ENCODE measurements around the gene GJA9. TPM values are rescaled to one million over a fixed set of nuclear protein-coding genes. Genes with fewer than 3 reads are reported as not detected.
A peak's percentile ranks its signal among the peaks of the same experiment; 100 is the strongest.

The GJA9 gene
- total and polyA plus RNA-seq, 4 donors = not detected

DNA sequence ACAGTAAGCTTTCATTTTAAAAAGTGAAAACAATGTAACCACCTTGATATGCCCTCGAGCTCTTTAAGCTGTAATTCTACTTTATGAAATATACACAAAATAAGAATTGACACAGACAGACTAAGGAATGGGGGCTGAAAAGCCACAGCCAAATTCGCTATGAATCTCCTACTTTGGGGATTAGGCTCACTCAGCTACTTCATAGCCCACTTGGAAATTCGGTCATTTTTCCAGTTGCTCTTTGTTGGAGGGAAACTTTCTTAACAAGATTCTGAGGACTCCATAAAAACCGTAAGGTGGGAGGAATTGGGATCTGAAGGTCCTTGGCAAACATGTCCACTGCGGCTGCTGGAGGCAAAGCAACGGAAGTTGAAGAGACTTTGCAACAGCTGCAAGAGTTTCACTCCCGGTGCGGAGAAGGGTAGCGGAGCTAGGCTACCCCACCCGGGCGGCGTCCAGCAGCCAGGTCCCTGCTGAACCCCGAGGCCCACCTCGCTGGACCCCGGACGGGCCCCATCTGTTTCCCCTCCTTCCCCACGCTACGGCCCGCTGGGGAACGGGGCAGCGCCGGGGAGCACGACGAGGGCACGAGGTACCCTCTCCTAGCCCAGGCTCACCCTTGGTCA is 8.9 kb downstream of the GJA9 start:
- Histone ChIP-seq H3K27ac (ENCODE audit: low read depth in 1 of 2, low read length in 2 of 2) (peak overlapping the region; percentile 25 to 59), H3K4me3 (ENCODE audit: low read depth in 1 of 3, low read length in 3 of 3) (peak overlapping the region; percentile 69 to 98 (median 95)), H3K27me3 (ENCODE audit: control insufficient read depth in 4 of 4, insufficient read depth in 4 of 4, low read length in 3 of 4) (no peaks in the 10 kb centered on the region), H3K4me1 (ENCODE audit: control insufficient read depth in 4 of 4, insufficient read depth in 4 of 4, low read length in 3 of 4) (peaks cover 0 to 21% (median 19%) of the 10 kb centered on the region in 4 donors), H3K9me3 (ENCODE audit: control insufficient read depth in 4 of 4, low read length in 3 of 4) (no peaks in the 10 kb centered on the region), H3K36me3 (ENCODE audit: control insufficient read depth in 4 of 4, insufficient read depth in 3 of 4, low read depth in 1 of 4, low read length in 3 of 4) (peaks cover 0 to 3% (median 0%) of the 10 kb centered on the region in 4 donors), H3K9ac (ENCODE audit: low read depth in 1 of 2, low read length in 2 of 2) (peak overlapping the region in 1 of 2 donors; percentile 74)
- whole genome bisulfite sequencing = 5% methylated on average over 25 of the region's 25 CpGs
- TF ChIP-seq FOXA1 (IDR thresholded peaks at IDR 0.05) = no peak
- TF ChIP-seq HNF4A (conservative IDR thresholded peaks at IDR 0.05) = no peak
- DNase-seq (ENCODE audit: low spot score) = peak; percentile 41

DNA sequence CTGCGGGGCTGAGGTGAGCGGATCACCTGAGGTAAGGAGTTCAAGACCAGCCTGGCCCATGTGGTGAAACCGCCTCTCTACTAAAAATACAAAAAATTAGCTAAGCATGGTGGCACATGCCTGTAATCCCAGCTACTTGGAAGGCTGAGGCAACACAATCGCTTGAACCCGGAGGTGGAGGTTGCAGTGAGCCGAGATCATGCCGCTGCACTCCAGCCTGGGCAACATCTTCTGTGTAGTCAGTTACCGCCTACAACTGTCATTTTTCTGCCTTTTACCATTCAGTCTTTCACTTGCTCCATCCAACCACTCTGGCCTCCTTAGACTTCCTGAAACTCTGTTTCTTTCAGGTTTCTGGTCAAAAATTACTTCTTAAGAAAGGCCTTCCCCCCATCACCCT is 10.4 kb downstream of the GJA9 start:
- 94% methylated on average over 8 of the region's 8 CpGs for WGBS
- no peak for DNase-seq (ENCODE audit: low spot score)
- H3K4me3 ChIP-seq (ENCODE audit: low read depth in 1 of 3, low read length in 3 of 3) = no peak overlapping the region
- no peak overlapping the region for H3K27ac ChIP-seq (ENCODE audit: low read depth in 1 of 2, low read length in 2 of 2)
- no peak overlapping the region for H3K9ac ChIP-seq (ENCODE audit: low read depth in 1 of 2, low read length in 2 of 2)
- H3K9me3 ChIP-seq (ENCODE audit: control insufficient read depth in 4 of 4, low read length in 3 of 4) = no peaks in the 10 kb centered on the region
- peaks cover 0 to 5% (median 0%) of the 10 kb centered on the region in 4 donors for H3K36me3 ChIP-seq (ENCODE audit: control insufficient read depth in 4 of 4, insufficient read depth in 3 of 4, low read depth in 1 of 4, low read length in 3 of 4)
- TF ChIP-seq EGR1 (IDR thresholded peaks at IDR 0.05; ENCODE audit: low read depth in 2 of 2) (no peak), FOXA2 (IDR thresholded peaks at IDR 0.05) (no peak), HNF4A (conservative IDR thresholded peaks at IDR 0.05) (no peak), RAD21 (IDR thresholded peaks at IDR 0.05) (no peak), SP1 (IDR thresholded peaks at IDR 0.05) (no peak), CTCF (IDR thresholded peaks at IDR 0.05; ENCODE audit: low read depth, low read length, missing input control) (no peak), REST (IDR thresholded peaks at IDR 0.05) (no peak), NR2F2 (IDR thresholded peaks at IDR 0.05) (no peak), ATF3 (IDR thresholded peaks at IDR 0.05) (no peak)
- TF ChIP-seq, protein P1, sequence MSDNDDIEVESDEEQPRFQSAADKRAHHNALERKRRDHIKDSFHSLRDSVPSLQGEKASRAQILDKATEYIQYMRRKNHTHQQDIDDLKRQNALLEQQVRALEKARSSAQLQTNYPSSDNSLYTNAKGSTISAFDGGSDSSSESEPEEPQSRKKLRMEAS (IDR thresholded peaks at IDR 0.05) = no peak
- H3K4me1 ChIP-seq (ENCODE audit: control insufficient read depth in 4 of 4, insufficient read depth in 4 of 4, low read length in 3 of 4) = peaks cover 0 to 21% (median 19%) of the 10 kb centered on the region in 4 donors
- no peaks in the 10 kb centered on the region for H3K27me3 ChIP-seq (ENCODE audit: control insufficient read depth in 4 of 4, insufficient read depth in 4 of 4, low read length in 3 of 4)

- no peaks in the 10 kb centered on the region for H3K9me3 ChIP-seq (ENCODE audit: control insufficient read depth in 4 of 4, low read length in 3 of 4)
- 96% methylated on average over 8 of the region's 8 CpGs for WGBS
- H3K27me3 ChIP-seq (ENCODE audit: control insufficient read depth in 4 of 4, insufficient read depth in 4 of 4, low read length in 3 of 4) = no peaks in the 10 kb centered on the region
- peaks cover 0 to 4% (median 0%) of the 10 kb centered on the region in 4 donors for H3K36me3 ChIP-seq (ENCODE audit: control insufficient read depth in 4 of 4, insufficient read depth in 3 of 4, low read depth in 1 of 4, low read length in 3 of 4)
- no peak overlapping the region for H3K27ac ChIP-seq (ENCODE audit: low read depth in 1 of 2, low read length in 2 of 2)
- H3K4me1 ChIP-seq (ENCODE audit: control insufficient read depth in 4 of 4, insufficient read depth in 4 of 4, low read length in 3 of 4) = peaks cover 0 to 7% (median 4%) of the 10 kb centered on the region in 4 donors
- H3K9ac ChIP-seq (ENCODE audit: low read depth in 1 of 2, low read length in 2 of 2) = no peak overlapping the region
- DNase-seq (ENCODE audit: low spot score) = no peak
- no peak overlapping the region for H3K4me3 ChIP-seq (ENCODE audit: low read depth in 1 of 3, low read length in 3 of 3)
- TF ChIP-seq FOXA2 (IDR thresholded peaks at IDR 0.05) = no peak
- TF ChIP-seq REST (IDR thresholded peaks at IDR 0.05) = no peak
- no peak for TF ChIP-seq HNF4G (IDR thresholded peaks at IDR 0.05)
- TF ChIP-seq ATF3 (IDR thresholded peaks at IDR 0.05) = no peak
- TF ChIP-seq FOXA1 (IDR thresholded peaks at IDR 0.05) = no peak
- no peak for TF ChIP-seq RXRA (IDR thresholded peaks at IDR 0.05)
- no peak for TF ChIP-seq YY1 (IDR thresholded peaks at IDR 0.05)
- TF ChIP-seq CTCF (IDR thresholded peaks at IDR 0.05; ENCODE audit: low read depth, low read length, missing input control) = no peak
- TF ChIP-seq SP1 (IDR thresholded peaks at IDR 0.05) = no peak
- TF ChIP-seq RAD21 (IDR thresholded peaks at IDR 0.05) = no peak
Observed at GRCh38 chr1:38867208-38867607, 14.2 kb downstream of the GJA9 start.

All from liver (tissue), 9 donors.